GM18517 (cell line): ENCODE results near the gene DEFB132.
"Not testable (repeated sequence)": the region's sequence is repeated elsewhere in the genome, so short reads cannot be mapped to it uniquely, and the experiment has no call there.

ENCODE experiments used
- ATAC-seq: cut with Tn5 transposase; IDR thresholded peaks from one replicate; pipeline ENCODE4 v1.9.1; 2021; ENCODE audit warnings: mild to moderate bottlenecking, moderate library complexity; ENCODE audit not compliant: unreplicated experiment

The DEFB132 gene, protein sequence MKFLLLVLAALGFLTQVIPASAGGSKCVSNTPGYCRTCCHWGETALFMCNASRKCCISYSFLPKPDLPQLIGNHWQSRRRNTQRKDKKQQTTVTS

DNA sequence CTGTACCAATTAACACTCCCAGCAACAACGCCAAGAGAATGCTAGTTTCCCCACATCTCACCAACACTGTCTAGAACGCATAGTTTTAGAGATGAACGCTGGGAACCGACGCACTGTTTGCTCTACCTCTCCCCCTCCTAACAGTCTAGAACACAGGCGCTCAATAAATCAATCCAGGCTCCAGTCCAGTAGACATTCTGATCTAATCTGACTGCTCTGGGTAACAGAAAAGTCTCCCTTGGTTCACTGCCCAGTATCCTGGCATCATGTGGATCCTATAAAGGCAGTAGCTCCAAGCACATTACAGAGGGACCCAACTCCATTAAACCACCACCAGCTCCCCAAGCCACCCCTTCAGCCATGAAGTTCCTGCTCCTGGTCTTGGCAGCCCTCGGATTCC is at the start of gene DEFB132:
Gene DEFB132 (plus strand): TSS at position 306 of the 400 bp plus-strand sequence. CDS start 55 bp downstream, at position 361.
- no peak for ATAC-seq

DNA sequence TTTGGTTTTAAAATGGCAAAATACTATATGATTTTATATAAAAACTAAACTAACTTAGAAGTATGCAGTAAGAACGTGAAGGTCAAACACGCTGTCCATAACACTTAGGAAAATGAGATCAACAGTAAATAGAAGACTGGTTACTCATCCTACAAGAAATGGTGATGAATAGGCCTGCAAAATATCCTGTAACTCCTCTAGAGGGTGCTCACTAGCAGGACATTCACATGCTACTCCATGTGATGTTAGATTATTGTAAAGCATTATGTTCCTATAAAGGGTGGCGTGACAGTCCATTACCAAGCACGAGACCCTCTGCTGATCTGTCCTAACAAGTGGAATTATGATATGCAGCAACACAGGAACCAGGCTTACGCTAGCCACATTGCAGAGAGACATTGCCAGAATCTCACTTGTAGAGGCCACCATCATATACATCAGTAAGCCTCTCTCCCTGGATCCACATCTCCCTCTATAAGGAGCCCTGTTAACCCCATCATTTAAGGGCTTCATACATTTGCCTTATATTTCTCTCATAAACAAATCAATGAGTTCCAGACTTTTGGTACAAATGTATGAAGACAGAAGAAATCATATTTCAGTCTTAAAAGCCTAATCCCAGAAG is 48.5 kb upstream of the DEFB132 start:
- no peak for ATAC-seq

DNA sequence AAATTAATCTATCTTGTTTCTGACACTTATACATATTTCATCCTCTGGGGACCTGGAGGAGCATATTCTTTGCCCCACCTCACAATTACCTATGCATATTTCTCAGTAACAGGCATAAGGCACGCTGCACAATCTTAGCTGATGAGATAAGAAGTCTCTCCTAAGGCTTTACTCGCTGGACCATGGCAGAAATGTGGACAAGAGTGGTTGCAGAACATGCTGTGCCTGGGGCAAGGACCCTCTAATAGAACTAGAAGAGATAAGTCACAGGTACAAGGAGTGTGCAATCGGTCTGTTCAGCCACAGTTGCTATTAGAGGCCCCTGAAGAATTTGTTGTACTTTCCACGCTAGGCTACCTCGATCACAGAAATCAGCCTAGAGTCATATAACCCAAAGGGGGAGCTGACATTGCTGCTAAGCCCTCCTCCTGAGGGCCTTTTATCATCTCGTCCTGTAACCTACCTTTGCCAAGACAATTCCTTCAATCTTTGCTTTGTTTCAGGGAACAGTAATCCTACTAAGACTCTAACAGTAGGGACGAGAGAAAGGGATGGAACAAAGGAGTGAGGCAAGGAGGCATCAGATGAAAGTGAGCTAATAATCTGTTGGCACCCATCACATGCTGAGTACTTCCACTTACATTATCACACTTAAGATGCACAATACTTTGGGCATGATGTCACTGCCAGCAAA is 46.6 kb upstream of the DEFB132 start:
- no peak for ATAC-seq

DNA sequence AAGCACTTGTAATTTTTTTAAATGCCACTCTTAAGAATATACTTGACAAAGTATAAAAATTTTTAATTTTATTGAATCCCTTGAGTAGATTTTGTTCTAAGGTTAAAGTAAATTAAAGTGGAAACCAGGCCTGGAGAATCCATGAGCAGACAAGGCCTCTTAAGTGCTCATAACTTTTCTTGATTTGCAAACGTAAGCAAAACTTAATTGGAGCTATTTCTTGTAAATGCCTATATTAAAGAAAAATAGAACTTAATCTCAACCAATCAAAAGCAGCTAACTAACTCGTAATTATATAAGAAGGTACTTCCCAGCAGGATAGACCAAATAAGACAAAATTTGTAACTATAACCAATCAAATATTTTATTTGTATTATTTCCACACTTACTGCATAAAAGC is 43.1 kb upstream of the DEFB132 start:
- no peak for ATAC-seq

DNA sequence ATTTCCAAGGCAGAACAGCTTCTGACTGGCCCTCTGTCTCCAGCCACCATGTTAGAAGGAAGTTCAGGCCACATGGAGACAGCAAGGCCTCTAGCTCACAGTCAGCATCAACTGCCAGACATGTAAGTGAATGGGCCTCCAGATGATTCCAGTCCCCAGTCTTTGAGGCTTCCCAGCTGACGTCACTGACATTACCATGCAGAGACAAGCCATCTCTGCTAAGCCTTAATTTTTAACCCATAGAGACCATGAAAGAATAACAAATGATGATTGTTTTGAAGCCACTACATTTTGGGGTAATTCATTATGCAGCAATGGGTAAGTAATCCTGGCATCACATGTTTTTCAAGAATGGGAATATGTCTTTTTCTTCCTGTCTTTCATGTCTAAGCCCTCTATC is 41.7 kb upstream of the DEFB132 start:
- no peak for ATAC-seq

DNA sequence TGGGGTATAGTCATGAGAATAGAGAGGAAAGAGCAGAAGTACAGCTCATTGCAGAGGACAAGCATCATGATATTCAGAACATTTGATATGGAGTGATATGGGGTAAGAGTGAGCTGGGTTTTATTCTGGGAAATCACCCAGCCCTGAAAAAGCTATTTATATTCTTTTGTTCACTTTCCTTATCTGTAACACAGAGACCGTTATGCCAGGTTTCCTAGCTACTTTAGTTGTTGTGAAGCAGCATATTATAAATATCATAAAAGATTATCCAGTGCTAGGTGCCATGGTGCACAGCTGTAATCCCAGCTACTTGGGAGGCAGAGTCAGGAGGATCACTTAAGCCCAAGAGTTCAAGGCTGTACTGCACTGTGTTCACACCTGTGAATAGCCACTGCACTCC is 40.3 kb upstream of the DEFB132 start:
- ATAC-seq: no peak

DNA sequence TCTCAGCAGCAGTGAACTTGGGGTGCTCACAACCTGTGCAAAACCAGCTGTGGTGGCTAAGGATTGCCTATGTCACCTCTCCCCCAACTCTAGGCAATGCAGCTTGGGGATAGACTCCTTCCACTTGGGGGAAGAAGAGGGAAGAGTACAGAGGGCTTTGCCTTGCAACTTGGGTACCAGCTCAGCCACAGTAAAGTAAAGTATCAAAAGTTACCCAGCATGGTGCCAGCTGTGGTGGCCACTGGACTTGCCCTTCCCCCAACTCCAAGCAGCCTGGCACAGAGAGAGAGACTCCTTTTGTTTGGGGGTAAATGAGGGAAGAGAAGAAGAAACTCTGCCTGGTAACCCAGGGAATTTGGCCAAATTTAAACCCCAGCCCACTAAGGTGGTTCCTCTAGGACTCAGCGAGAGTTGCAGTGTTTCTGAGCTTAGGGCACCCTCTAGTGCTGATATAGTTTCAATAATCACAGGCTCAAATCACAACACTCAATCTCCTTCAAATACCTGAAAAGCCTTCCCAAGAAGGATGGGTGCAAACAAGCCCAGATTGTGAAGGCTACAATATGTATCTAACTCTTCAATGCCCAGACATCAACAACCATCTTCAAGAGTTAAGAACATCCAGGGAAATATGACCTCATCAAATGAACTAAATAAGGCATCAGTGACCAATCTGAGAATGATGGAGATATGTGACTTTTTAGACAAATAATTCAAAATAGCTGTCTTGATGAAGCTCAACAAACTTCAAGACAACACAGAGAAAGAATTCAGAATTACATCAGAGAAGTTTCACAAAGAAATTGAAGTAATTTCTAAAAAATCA is 38.0 kb upstream of the DEFB132 start:
- no peak for ATAC-seq

DNA sequence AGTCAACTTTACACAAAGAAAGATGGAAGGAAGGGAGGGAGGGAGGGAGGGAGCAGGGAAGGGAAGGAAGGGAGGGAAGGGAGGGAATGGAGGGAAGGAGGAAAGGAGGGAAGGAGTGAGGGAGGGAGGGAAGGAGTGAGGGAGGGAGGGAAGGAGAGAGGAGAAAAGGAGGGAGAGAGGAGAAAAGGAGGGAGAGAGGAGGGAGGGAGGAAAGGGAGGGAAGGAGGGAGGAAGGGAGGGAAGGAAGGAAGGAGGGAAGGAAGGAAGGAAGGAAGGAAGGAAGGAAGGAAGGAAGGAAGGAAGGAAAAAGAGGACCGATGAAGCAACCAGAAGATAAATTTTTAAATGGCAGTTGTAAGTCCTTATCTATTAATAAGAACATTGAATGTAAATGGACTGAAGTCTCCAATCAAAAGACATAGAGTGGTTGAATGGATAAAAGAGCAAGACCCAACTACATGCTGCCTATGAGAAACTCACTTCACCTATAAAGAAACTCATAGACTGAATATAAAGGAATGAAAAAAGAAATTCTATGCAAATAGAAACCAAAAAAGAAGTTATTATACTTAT is 36.2 kb upstream of the DEFB132 start:
- no peak for ATAC-seq

DNA sequence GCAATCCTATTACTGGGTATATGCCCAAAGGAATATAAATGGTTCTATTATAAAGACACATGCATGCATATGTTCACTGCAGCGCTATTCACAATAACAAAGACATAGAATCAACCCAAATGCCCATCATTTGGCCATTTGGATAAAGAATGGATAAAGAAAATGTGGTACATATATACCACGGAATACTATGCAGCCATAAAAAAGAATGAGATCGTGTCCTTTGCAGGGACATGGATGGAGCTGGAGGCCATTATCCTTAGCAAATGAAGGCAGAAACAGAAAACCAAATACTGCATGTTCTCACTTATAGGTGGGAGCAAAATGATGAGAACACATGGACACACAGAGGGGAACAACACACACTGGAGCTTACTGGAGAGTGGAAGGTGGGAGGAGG is 31.6 kb upstream of the DEFB132 start:
- not testable (repeated sequence) for ATAC-seq

DNA sequence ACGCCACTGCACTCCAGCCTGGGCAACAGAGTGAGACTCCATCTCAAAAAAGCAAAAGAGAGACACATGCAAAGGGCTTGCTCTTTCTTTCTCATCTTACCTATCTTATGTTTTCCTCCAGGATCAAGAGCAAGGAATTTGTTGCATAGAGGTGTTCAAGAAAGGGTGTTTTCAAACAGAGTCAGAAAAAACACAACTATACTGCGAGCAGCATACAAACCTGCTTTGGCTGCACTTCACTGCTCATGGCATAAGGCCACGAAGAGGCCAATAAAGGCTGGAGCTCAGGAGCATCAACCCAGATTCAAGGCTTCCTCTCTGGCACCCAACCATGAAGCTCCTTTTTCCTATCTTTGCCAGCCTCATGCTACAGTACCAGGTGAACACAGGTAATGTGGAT is 30.6 kb upstream of the DEFB132 start, which contains the start of gene DEFB129:
Gene DEFB129 (plus strand): TSS at position 301 of the 400 bp plus-strand sequence. CDS start 31 bp downstream, at position 332.
- no peak for ATAC-seq

DNA sequence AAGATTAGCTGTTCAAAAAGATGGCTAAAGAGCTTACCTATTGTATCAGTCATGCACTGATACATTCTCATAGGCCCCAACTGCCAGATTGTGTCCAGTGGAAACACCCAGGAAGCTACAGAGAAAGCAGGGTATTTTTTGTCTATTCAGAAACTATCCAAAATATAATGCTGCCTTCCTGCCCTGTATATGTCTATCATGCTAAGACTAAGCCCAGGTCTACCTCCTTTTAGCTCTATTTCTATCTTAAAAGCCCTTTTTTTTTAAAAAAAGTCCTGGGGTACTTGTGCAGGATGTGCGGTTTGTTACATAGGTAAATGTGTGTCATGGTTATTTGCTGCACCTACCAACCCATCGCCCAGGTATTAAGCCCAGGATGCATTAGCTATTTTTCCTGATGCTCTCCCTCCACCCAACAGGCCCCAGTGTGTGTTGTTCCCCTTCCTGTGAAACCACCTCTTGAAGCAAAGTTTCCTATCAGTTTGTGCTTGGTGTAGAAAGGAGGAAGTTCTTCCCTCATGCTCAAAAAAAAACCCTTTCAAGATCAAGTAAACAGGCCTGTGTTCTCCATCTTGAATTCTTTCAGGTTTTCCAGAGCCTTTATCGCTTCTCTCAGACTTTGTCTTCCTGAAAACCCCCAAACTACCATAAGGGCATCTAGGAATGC is 30.0 kb upstream of the DEFB132 start:
- no peak for ATAC-seq

DNA sequence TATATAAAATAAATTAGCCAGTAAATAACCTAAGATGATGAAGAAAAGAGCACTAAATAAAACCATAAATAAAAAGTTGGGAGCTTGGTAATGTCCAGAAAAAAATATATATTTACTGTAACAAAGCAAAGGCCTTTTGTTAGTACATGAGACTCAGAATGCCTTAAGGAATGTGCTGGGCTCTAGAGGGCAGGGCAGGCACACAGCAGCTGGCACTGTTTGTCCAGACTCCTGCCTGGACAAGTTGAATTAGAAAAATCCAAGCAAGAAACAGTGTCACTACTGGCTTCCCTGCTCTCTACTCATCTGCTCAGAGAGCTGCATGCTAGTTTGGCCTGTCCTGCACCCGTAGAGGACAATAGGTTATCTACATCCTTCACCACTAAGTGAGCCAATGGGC is 21.6 kb upstream of the DEFB132 start:
- ATAC-seq: no peak

DNA sequence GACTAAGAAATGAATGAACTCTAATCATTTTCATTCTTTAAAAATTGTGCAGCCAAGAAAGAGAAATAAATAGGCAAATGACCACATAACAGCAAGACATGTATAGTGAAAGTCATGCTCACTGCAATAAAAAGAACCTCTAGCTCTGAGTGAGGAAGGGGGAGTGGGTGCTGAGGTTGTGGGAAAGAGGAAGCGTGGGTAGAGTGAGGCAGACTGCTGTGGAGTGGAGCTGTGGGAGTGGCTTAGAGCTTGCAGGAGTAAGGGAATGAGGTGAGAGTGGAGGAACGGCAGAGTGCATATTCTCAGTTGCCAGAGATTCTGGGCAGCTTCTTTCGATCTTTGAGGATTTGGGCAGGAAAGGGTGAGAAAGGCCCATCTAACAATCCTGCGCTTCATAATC is 20.0 kb upstream of the DEFB132 start:
- no peak for ATAC-seq

DNA sequence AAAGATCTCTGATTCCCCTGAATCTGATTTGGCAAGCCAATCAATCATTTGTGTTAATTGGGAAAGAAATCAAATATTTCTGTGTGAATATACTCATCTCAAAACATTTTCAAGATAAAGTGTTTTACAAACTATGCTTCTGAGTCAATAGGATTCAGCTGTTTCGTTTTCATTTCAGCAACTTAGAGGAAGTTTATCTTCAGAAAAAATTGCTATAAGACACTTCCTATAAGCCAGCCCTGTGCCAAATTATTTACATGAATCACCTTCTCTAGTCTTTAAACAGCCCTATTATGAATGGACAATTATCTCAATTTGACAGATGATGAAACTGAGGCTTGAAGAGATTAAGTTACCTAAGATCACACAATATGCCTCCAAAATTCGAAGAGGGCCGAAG is 19.6 kb upstream of the DEFB132 start:
- no peak for ATAC-seq

DNA sequence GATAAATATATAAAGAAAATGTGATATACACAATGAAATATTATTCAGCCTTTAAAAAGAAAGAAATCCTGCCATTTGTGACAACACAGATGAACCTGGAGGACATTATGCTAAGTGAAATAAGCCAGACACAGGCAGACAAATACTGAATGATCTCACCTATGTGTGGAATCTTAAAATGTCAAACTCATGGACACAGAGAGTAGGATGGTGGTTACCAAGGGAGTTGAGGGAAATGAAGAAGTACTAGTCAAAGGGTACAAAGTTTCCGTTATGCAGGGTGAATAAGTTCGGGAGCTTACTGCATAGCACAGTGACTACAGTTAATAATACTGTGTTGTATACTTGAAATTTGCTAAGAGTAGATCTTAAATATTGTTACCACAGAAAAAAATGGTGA is 14.6 kb upstream of the DEFB132 start:
- ATAC-seq: no peak

DNA sequence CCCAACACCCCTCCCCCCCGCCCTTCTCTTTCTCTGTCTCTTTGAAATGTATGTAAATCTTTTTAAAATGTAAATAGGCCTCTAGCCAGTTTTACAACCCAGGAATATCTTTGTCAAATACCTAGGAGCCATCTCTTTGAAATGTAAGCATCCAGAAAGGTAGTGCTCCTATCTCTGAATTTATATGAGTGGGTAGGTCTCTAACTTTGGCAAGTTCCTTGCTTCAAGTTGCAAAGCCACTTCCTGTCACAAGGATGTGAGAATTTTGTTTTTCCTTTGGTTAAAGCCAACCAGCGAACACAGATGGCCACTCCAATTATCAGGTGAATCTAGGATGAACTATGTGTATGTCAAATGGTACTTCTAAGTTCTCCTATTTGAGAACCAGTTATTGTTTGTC is 6.2 kb upstream of the DEFB132 start:
- no peak for ATAC-seq

DNA sequence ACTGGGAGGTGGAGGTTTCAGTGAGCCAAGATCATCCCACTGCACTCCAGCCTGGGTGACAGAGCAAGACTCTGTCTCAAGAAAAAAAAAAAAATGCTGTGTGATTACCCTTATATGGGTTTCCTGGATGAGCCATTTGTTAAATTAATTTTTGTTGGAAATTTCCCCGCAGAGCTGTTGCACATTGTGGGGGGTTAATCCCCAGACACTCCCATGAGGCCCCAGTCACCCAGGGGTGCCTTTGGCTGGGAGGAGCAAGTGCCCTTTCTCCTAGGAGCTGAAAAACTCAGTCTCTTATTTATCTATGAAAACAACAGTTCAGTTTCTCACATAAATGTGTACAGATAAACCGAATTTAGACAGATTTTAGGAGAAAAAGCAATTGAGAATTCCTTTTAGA is 4.7 kb upstream of the DEFB132 start:
- no peak for ATAC-seq

DNA sequence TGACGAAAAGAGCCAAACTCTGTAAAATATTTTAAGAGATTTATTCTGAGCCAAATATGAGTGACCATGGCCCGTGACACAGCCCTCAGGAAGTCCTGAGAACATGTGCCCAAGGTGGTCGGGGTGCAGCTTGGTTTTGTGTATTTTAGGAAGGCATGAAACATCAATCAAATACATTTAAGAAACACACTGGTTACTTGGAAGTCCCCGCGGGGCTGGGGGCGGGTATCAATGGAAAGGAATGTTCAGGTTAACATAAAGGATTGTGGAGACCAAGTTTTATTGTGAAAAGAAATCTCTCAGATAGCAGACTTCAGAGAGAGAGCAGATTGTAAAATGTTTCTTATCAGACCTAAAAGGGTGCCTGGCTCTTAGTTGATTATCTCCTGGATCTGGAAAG is 4.1 kb upstream of the DEFB132 start:
- not testable (repeated sequence) for ATAC-seq

DNA sequence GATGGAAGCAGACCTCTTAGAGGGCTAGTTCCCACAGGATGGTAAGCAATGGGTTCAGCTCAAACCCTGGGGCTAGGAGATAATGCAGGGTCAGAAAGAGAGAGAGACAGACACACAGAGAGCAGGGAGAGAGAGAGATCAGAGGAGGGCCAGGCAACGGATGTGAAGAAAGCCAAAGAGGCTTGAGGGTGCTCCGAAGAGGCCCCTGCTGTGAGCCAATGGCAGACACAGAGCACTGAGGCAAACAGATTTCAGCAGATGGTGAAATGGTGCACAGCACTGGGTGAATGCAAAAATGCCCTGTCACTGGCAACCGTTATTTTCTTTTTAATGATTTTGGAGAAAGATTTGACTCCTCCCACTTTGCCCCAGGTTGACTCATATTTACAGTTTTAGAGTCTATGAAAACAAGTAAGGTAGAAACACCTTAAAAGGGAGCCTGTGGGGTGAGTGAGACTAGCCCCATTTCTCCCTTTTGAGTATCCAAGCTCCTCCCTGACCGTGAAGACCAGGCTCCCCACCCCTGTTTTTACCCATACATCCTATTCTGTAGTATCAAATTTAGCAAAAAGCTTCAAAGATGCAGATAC is 840 bp downstream of the DEFB132 start:
- ATAC-seq: no peak

DNA sequence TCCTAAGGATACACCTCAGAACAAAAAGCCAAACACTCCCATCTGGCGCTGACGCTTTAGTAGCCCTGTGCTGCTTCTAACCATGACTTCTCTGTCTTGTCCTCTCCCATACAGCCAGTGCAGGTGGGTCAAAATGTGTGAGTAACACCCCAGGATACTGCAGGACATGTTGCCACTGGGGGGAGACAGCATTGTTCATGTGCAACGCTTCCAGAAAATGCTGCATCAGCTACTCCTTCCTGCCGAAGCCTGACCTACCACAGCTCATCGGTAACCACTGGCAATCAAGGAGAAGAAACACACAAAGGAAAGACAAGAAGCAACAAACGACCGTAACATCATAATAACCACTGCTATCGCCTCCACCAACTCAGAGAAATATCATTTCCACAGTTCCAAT is 1.4 kb downstream of the DEFB132 start:
- ATAC-seq: no peak
